Mucosa of stomach (tissue), 1 donor: ENCODE measurements around the gene CRHR2.

Source experiments
- H3K27me3 ChIP-seq: one replicate; pipeline ENCODE4 v1.7.0; 2013; ENCODE audit warnings: mild to moderate bottlenecking, low read length; ENCODE audit not compliant: control insufficient read depth, insufficient read depth
- H3K36me3 ChIP-seq: one replicate; pipeline ENCODE4 v1.7.0; 2013; ENCODE audit warnings: low read length; ENCODE audit not compliant: control insufficient read depth, insufficient read depth
- H3K4me1 ChIP-seq: one replicate; pipeline ENCODE4 v1.7.0; 2013; ENCODE audit warnings: mild to moderate bottlenecking, low read length; ENCODE audit not compliant: control insufficient read depth, insufficient read depth
- H3K4me3 ChIP-seq: one replicate; pipeline ENCODE4 v1.7.0; 2013; ENCODE audit warnings: low read length
- H3K9ac ChIP-seq: one replicate; pipeline ENCODE4 v1.7.0; 2013; ENCODE audit warnings: mild to moderate bottlenecking, low read length, moderate library complexity
- H3K9me3 ChIP-seq: one replicate; pipeline ENCODE4 v1.7.0; 2013; ENCODE audit warnings: mild to moderate bottlenecking, low read length, moderate library complexity; ENCODE audit not compliant: control insufficient read depth
- donor health status: Pancreatic carcinoma.

CRHR2 gene

GRCh38 chr7:30705596-30705995 lies 23.3 kb upstream of the CRHR2 start:
- H3K27me3 ChIP-seq: no peaks in the 10 kb centered on the region
- no peaks in the 10 kb centered on the region for H3K36me3 ChIP-seq
- no peaks in the 10 kb centered on the region for H3K4me1 ChIP-seq
- H3K4me3 ChIP-seq: no peak overlapping the region
- no peaks in the 10 kb centered on the region for H3K9me3 ChIP-seq
- no peak overlapping the region for H3K9ac ChIP-seq

- H3K4me1 ChIP-seq: no peaks in the 10 kb centered on the region
- no peaks in the 10 kb centered on the region for H3K9me3 ChIP-seq
- no peaks in the 10 kb centered on the region for H3K36me3 ChIP-seq
- H3K4me3 ChIP-seq: no peak overlapping the region
- no peak overlapping the region for H3K9ac ChIP-seq
- no peaks in the 10 kb centered on the region for H3K27me3 ChIP-seq
Observed at GRCh38 chr7:30705008-30705407, 22.8 kb upstream of the CRHR2 start.

GRCh38 chr7:30703756-30704155 lies 21.5 kb upstream of the CRHR2 start:
- Histone ChIP-seq H3K9me3 (no peaks in the 10 kb centered on the region), H3K4me3 (no peak overlapping the region), H3K9ac (no peak overlapping the region), H3K36me3 (no peaks in the 10 kb centered on the region), H3K4me1 (no peaks in the 10 kb centered on the region), H3K27me3 (no peaks in the 10 kb centered on the region)

GRCh38 chr7:30702200-30702599 lies 19.9 kb upstream of the CRHR2 start:
- Histone ChIP-seq H3K4me3 (no peak overlapping the region), H3K36me3 (no peaks in the 10 kb centered on the region), H3K9me3 (no peaks in the 10 kb centered on the region)

GRCh38 chr7:30700941-30701340 lies 18.7 kb upstream of the CRHR2 start:
- no peak overlapping the region for H3K4me3 ChIP-seq
- H3K27me3 ChIP-seq: no peaks in the 10 kb centered on the region
- no peaks in the 10 kb centered on the region for H3K36me3 ChIP-seq
- H3K9ac ChIP-seq: no peak overlapping the region
- no peaks in the 10 kb centered on the region for H3K9me3 ChIP-seq
- no peaks in the 10 kb centered on the region for H3K4me1 ChIP-seq

More at GRCh38 chr7:30702200-30702599, 19.9 kb upstream of the CRHR2 start:
- no peaks in the 10 kb centered on the region for H3K4me1 ChIP-seq
- no peak overlapping the region for H3K9ac ChIP-seq
- no peaks in the 10 kb centered on the region for H3K27me3 ChIP-seq

GRCh38 chr7:30699706-30700495 lies 17.6 kb upstream of the CRHR2 start:
- H3K27me3 ChIP-seq: no peaks in the 10 kb centered on the region
- no peak overlapping the region for H3K9ac ChIP-seq
- no peaks in the 10 kb centered on the region for H3K4me1 ChIP-seq
- H3K36me3 ChIP-seq: no peaks in the 10 kb centered on the region
- no peak overlapping the region for H3K4me3 ChIP-seq
- no peaks in the 10 kb centered on the region for H3K9me3 ChIP-seq

GRCh38 chr7:30698481-30698880 lies 16.2 kb upstream of the CRHR2 start:
- Histone ChIP-seq H3K4me1 (no peaks in the 10 kb centered on the region), H3K27me3 (no peaks in the 10 kb centered on the region), H3K4me3 (no peak overlapping the region), H3K36me3 (no peaks in the 10 kb centered on the region), H3K9me3 (no peaks in the 10 kb centered on the region), H3K9ac (no peak overlapping the region)

GRCh38 chr7:30697719-30698460 lies 15.6 kb upstream of the CRHR2 start:
- H3K4me1 ChIP-seq: no peaks in the 10 kb centered on the region
- no peak overlapping the region for H3K9ac ChIP-seq
- no peaks in the 10 kb centered on the region for H3K27me3 ChIP-seq
- H3K4me3 ChIP-seq: no peak overlapping the region
- no peaks in the 10 kb centered on the region for H3K36me3 ChIP-seq
- H3K9me3 ChIP-seq: no peaks in the 10 kb centered on the region

- no peak overlapping the region for H3K4me3 ChIP-seq
- H3K36me3 ChIP-seq: no peaks in the 10 kb centered on the region
- no peaks in the 10 kb centered on the region for H3K27me3 ChIP-seq
- no peaks in the 10 kb centered on the region for H3K4me1 ChIP-seq
- no peaks in the 10 kb centered on the region for H3K9me3 ChIP-seq
- no peak overlapping the region for H3K9ac ChIP-seq
Observed at GRCh38 chr7:30694774-30695721, 12.8 kb upstream of the CRHR2 start.

GRCh38 chr7:30694218-30694745 lies 12.0 kb upstream of the CRHR2 start:
- H3K9me3 ChIP-seq: no peaks in the 10 kb centered on the region
- H3K27me3 ChIP-seq: no peaks in the 10 kb centered on the region
- H3K36me3 ChIP-seq: no peaks in the 10 kb centered on the region
- no peak overlapping the region for H3K9ac ChIP-seq
- no peak overlapping the region for H3K4me3 ChIP-seq
- H3K4me1 ChIP-seq: no peaks in the 10 kb centered on the region

- Histone ChIP-seq H3K36me3 (no peaks in the 10 kb centered on the region), H3K9me3 (no peaks in the 10 kb centered on the region), H3K4me1 (peaks cover 5% of the 10 kb centered on the region), H3K4me3 (no peak overlapping the region), H3K9ac (no peak overlapping the region), H3K27me3 (no peaks in the 10 kb centered on the region)
Observed at GRCh38 chr7:30692882-30693281, 10.6 kb upstream of the CRHR2 start.
